Inflammatory macrophage (primary cell): Measurements from ENCODE around the gene NDFIP1.

ENCODE experiments used
- DNase-seq, 2 donors: peaks; one replicate each; pipeline ENCODE4 v3.0.0-alpha.2; 2020 to 2022

NDFIP1 gene

DNA sequence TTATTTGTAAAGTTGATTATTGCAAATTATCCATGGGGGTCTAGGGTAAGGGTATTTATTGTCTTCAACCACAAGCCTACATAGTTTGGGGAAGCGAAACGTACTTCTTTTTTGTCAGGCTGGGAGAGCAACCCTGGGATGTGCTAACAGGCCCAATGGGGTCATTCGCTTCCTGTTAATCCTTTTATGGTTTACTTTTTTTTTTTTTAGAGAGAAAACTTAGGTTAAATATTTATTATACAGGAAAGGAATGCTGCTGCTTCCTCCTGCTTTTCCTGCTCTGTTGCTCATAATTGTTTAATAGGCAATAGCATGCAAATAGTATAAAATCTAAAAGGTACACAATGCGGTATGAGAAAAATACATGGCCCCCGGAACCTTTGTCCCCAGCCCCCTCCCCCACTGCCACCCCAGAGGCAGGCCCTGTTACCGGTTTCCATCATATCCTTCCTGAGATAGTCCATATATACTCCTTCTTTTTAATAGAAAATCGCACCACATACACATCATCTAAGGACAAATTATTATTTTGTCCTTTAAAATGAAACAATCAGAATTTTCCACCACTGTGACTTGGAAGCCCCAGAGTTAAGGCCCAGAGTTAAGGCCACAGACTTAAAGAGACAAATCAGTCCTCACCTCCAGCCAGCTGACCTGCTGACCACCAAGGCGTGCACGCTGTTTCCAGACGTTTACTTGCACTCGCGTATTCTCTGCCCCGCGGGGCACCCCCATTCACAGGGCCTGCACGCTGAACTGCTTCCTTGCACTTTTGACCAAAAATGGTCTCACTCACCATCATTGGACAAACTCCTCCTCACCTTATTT lies 83.9 kb downstream of the NDFIP1 start:
- peak; percentile 43 to 52 for DNase-seq

DNA sequence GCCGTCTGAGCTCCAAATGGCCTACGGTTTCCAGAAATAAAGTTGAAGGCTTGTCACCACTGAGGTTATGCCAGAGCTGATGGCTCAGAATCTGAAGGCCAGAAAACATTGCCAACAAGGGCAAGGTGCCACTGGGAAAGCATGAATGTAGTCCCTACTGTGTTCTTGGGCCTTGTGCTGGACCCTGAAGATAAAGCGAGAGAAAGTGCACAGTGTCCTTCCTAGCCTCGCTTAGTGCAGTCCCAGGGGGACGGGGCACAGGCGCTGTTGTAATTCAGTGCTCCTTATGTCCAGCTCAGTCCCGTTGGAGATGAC lies 84.5 kb downstream of the NDFIP1 start:
- DNase-seq = no peak

DNA sequence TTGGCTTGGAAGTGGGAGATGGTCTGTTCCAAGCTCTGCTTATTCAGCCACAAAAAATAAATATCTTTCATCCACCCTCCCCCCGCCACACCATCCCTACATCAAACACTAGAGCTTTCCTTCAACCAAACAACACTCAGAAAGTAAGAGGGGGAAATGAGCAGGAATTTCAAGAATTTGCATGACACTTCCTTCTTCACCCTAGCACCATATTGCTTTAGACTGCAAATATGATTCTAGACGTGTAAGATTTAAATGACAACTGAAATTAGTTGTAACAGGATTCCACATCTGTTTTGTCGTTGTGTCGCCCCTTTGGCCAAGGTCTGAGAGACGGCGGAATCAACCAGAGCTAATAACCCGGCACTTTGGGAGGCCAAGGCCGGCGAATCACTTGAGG lies 88.5 kb downstream of the NDFIP1 start:
- DNase-seq = no peak

DNA sequence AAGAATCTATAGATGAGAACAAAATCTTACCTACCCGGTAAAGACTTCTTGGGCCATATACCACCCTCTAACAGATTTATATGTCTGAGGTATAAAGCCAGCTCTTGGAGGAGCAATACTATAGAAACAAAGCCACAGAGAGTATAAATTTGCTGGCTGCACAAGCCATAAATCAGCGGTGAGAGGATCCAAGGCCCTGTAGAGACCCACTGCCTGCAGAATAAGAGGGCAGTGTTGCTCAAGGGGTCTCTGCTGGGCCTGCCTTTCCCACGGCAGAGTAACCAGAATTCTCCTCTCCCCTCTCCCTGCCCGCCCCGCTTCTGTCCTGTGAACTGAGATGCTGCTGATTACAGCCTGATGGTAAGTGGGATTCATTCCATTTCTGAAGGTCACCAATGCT lies 89.2 kb downstream of the NDFIP1 start:
- no peak for DNase-seq

DNA sequence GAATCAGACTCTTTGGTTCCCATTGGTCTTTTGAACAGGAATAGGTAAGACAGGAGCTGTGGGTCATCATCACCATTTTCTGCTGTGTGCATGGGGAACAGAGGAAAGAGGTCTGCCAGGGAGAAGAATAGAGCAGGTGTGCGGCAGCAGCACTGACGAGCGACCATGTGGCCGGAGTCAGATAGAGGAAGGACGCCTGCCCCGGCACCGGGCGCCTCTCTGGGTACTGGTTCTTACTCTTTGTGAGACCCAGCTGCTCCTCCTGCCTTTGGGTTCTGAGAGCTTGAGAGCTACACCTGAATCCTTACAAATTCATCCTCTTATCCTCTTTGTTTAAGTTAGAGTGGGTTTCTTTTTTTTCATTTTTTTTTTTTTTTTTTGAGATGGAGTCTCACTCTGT lies 90.8 kb downstream of the NDFIP1 start:
- DNase-seq = no peak

DNA sequence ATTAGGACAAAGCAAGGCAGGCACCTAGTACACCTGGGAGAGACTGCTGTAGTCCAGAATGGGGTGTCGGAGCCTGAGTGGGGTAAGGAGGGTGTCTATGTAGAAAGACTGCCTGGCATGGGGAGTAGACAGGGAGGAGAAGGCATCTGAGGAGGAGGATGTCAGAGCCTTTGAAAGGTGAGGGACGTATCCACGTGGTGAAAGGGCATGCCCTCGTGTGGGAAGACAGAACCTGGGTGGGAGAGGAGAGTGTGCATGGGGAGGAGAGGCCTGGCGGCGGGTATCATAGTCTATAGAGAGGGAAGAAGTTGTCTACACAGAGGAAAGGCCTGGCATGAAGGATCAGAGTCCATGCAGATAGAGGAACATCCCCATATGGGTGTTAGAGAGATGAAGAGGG lies 91.8 kb downstream of the NDFIP1 start:
- DNase-seq = no peak

DNA sequence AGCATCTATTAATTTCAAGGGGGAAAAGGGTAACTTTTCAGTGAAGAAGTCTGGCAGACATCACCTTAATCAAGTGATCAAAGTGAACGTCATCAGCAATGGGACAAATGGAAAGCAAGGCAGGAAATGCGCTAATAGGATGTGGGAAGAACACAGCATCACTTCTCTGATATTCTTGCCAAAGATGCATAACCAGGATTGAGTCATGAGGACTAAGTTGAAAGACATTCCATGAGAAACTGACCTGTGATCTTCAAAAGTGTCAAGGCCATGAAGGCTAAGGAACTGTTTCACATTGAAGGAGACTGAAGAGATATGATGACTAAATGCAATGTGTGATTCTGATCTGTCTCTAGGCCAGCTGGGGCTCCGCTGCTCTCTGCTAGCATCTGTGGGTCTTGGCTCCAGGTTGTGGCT lies 92.9 kb downstream of the NDFIP1 start:
- no peak for DNase-seq

DNA sequence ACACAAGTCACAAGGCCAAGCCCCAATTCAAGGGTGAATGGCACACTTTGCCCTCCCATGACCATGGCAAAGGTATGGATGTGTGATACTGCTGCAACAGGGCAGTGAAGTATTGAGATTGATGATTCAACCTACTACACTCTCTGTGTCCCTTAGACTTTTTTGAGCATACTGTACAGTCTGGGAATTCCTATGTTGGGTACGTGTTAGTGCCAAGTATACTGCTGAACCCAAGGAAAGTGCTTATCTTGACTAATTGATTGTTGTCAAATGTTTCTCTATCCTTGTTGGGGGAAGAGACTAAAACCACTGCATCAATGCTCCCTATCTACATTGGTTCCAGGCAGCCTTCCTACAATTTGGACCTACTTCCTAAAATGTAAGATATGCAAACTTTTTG lies 93.7 kb downstream of the NDFIP1 start:
- DNase-seq = no peak
